ENCODE measurements around the gene PTMS.

The PTMS gene

DNA sequence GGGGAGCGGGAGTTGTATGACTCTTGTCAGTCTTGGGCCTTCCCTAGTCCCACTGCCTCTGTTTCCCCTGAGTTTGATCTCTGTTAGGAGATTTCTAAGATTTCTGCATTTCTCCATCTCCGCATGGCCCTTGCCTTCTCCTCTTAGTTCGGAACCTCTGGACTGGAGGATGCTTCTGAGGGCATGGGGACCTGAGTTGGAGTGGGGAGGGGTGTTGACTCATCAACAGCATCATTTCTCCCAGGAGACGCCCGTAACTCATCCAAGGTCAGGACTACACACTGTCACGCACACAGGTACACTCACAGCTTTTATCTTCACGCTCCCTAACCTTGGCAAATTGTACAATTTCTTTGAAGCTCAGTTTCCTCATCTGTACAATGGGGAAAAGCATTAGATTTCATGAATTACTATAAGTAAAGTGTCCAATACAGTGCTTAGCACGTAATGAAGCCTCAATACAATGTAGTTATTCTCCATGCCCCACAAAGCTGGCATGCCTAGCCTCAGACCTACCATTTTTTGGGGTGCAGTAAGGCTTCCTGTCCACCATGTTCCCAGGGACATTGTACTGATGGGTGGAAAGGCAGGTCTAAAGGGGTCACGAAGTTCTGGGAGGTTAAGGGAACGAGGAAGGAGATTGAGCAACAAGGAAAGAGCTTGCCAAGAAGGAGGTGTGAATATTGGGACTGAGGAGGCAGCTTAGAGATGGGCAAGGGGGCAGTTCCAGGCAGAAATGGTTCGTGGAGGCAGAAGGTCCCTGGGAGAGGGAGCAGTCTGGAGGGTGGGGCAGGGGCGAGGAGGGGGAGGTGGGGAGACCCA, 5.6 kb downstream of the PTMS start:
- no peak for DNase-seq (ENCODE audit: low read depth in 2 of 2)

DNA sequence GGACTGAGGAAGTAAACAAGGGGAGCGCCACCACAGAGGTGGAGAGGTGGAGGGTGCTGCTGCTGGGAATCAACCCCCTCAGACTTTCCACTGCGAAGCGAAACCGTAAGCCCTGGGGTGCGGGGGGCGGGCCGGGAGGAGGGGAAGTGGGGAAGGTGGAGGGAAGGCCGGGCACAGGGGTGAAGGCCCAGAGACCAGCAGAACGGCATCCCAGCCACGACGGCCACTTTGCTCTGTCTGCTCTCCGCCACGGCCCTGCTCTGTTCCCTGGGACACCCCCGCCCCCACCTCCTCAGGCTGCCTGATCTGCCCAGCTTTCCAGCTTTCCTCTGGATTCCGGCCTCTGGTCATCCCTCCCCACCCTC, 6.2 kb downstream of the PTMS start, which contains the start of gene LAG3:
Gene LAG3, plus strand, starts transcription at position 190 of the 365 bp plus-strand sequence. CDS start 333 bp downstream, outside the sequence.
- peak; percentile 60 to 63 for DNase-seq (ENCODE audit: low read depth in 2 of 2)

DNA sequence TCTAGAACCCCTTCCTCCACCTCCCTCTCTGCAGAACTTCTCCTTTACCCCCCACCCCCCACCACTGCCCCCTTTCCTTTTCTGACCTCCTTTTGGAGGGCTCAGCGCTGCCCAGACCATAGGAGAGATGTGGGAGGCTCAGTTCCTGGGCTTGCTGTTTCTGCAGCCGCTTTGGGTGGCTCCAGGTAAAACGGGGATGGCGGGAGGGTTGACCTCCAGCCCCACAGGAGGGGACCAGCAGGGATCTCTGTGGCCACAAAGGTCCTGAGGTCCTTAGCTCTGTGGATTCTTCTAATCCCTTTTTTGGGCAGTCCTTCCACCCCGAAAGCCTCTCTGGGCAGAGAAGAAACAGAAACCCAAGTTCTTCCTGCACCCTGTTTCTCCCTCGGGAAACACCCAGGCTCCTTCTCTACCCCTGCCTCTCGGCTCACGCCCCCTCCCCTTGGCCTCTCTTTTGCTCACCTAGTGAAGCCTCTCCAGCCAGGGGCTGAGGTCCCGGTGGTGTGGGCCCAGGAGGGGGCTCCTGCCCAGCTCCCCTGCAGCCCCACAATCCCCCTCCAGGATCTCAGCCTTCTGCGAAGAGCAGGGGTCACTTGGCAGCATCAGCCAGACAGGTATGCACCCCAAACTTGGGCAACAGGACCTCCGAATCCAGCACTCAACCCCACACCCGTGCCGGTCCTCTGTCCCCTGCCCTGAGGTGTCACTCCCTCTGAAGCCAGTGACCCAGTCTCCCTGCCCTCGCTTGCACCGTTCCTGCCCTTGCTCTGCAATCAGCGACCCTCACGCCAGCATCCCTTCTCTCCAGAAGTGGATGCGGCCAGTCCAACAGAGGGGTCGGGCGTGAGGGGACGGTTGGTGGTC, 6.8 kb downstream of the PTMS start:
- DNase-seq (ENCODE audit: low read depth in 2 of 2), result no peak

DNA sequence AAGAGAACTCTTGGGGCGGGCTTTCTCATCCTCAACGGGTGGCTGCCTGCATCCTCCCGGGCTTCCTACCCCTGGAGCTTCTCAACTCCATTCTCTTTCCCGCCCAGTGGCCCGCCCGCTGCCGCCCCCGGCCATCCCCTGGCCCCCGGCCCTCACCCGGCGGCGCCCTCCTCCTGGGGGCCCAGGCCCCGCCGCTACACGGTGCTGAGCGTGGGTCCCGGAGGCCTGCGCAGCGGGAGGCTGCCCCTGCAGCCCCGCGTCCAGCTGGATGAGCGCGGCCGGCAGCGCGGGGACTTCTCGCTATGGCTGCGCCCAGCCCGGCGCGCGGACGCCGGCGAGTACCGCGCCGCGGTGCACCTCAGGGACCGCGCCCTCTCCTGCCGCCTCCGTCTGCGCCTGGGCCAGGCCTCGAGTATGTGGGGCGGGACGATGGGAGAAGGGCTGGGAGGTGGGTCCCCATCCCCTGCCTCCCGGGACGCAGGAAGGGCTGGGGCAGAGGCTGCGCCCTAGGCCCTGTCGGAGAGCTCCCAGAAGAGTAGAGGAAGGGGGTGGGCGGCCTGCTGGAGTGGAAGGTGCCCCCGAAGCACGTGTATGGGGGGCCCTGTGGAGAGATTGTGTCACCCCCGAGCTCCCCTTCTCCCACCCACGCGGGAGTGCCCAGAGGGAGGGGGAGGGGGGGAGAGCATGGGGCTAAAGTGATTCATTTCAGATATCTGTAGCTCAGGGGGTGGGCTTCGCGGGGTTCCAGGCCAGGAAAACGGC, 7.6 kb downstream of the PTMS start:
- DNase-seq (ENCODE audit: low read depth in 2 of 2), result peak in 1 of 2 donors; percentile 43

DNA sequence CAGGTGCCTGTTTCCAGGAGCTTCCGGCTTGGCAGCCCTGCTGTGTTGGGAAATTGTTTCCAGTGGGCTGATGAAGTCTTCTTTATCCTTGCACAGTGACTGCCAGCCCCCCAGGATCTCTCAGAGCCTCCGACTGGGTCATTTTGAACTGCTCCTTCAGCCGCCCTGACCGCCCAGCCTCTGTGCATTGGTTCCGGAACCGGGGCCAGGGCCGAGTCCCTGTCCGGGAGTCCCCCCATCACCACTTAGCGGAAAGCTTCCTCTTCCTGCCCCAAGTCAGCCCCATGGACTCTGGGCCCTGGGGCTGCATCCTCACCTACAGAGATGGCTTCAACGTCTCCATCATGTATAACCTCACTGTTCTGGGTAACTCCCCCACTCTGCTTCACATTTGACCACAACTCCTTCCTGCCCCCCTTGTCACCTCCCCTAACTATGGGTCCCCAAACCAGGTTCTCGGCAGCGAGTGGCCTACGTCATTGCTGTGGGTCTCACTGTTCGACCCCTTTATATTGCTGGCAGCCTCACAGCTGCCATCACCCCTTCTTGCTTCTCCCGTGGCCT, 8.4 kb downstream of the PTMS start:
- DNase-seq (ENCODE audit: low read depth in 2 of 2), result no peak

DNA sequence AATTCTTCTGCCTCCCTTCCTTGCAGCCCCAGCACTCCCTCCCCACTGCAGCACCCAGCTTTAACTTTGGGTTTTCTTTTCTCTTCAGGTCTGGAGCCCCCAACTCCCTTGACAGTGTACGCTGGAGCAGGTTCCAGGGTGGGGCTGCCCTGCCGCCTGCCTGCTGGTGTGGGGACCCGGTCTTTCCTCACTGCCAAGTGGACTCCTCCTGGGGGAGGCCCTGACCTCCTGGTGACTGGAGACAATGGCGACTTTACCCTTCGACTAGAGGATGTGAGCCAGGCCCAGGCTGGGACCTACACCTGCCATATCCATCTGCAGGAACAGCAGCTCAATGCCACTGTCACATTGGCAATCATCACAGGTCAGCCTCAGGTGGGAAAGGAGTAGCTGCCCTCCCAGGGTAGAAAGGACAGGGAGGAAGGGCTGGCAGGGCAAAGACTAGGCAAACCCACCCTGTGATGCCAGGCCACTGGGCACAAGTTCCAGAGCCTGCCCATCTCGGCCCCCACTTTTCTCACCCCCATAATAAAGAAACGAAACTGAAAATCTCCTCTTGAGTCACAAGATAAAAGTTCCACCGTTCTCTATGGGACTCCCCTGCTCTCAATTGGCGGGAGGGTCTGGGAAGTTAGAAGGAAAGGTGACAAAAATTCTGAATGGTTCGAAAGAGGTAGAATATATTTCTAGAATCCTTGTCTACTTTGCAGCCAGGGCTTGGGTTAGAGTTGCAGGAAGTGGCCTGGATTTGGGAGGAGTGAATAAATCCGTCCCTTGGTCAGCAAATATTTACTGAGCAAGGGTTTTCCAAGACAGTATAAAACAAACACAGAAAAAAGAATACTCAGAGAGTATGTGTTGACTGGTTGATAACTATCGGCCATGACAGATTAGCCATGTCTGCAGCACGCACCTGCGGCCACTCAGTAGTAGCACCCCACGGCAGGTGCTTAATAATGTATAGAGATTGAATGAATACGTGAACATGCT, 9.3 kb downstream of the PTMS start:
- DNase-seq (ENCODE audit: low read depth in 2 of 2), result no peak

DNA sequence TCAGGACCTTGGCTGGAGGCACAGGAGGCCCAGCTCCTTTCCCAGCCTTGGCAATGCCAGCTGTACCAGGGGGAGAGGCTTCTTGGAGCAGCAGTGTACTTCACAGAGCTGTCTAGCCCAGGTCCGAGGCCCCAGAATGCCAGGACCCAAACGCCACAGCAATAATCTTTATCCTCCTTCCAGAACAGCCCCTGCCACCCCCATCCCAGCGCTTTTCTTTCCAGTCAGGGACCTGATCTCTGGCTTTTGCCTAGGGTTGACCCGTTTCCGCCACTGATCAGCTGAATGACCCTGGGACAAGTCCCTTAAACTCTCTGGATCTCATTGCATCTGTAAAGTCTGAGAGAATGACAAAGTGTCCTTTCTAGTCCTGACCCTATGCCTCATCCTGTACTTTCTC, 11.2 kb downstream of the PTMS start:
- no peak for DNase-seq (ENCODE audit: low read depth in 2 of 2)

DNA sequence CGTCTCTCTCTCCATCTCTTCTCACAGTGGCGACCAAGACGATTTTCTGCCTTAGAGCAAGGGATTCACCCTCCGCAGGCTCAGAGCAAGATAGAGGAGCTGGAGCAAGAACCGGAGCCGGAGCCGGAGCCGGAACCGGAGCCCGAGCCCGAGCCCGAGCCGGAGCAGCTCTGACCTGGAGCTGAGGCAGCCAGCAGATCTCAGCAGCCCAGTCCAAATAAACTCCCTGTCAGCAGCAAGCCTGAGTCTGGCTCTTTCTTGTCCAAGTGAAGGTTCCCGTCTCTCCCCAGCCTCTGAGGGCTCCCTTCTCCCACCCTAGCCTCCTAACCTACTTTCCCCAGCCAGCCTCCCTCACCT, 12.0 kb downstream of the PTMS start:
- no peak for DNase-seq (ENCODE audit: low read depth in 2 of 2)

DNA sequence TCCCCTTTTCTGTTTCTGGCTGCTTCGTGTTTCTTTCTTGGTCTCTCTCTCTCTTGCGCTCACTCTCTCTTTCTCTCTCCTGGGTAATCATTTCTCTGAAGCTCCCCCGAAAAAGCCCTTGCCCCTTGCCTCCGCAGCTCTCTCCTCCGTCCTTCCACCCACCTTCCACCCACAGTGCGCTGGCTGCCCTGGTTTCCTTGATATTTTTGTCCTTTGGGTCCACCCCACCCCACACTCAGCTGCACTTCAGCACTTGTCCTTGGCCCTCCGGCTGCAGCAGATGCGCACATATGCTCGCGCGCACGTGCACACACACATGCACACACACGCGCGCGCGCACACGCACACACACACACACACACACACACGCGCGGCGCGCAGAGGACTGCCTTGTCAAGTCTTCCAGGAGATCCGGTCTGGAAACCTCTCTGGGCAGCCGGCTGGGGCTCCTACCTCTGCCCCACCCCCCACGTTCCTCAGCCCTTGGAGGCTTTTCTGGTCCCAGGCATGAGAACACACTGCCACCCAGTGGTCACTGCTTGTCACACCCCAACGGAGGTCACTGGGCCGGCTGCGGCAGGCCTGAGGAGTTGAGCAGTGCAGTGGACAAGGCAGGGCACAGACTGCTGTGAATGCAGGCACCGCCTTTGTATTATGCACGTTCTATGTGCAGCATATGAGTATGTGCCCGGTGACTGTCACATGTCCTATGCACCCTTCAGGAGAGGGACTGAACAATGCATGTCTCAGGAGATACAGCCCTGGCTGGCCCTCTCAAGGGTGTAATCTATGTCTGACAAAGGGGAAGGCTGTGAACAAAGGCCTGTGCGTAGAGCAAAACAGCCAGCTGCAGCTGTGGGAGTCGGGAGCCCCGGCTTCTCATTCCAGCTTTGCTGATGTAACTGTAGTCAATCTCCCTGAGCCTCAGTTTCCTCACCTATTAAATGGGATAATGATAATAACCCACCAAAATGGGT, 12.7 kb downstream of the PTMS start:
- peak; percentile 82 to 85 for DNase-seq (ENCODE audit: low read depth in 2 of 2)

DNA sequence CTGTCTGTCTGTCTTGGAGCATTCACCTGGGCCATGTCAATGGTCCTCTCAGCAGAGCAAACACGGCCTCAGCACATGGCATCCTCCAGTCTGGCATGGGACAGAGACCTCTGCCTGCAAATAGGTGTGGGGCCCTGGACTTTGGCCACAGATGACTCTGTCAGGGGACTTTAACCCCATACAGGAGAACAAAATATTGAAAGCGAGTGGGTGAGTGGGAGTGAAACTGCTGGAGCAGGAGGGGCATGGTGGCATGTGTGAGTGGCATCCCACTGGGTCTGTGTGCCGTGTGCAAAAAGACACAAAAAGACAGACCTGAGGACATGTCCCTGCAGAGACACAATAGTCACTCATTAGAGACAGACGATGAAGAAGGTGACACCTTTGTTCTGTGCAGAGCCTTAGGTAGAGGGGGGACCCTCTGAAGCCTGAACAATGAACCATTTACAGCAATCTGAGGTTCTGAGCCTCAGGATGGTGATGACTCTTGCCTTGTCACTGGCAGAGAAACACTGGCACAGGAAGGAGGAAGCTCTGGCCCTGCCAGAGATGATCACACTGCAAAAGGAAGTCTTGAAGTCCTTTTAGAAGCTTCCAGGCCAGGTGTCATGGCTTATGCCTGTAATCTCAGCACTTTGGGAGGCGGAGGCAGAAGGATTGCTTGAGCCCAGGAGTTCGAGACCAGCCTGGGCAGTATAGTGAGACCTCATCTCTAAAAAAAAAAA, 13.7 kb downstream of the PTMS start:
- DNase-seq (ENCODE audit: low read depth in 2 of 2), result no peak

DNA sequence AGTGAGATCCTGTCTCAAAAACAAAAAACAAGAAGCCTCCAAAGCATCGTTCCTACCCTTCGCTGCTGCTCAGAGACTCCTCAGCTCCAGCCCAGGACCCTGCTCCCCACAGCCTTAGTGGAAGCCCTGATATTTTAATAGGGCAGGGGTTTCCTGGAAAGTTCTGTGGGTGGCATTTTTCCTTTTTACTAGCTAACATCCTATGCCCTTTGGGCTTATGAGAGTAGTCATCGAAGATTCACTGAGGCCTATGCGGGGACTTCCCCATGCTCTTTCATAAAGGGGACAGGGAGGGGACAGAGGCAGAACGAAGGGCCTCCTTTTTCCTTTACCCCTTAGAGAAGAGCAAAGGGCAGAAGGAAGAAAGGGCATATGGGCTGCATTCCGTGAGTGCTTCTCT, 14.4 kb downstream of the PTMS start:
- DNase-seq (ENCODE audit: low read depth in 2 of 2), result no peak

DNA sequence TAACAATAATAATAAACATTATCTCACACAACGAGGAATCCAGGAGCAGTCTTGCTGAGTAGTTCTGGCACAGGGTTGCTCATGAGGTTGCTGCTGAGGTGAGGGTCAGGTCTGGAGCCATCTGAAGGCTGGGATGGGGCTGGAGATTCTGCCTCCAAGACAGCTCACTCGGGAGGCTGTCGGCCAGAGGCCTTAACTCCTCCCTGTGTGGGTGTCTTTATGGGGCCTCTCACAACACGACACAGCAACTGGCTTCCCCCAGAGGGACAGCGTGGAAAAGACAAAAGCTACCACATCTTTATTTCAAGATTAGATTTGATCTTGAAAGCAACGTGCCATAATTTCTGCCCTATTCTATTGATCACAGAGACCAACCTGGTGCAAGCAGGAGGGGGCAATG, 16.0 kb downstream of the PTMS start:
- DNase-seq (ENCODE audit: low read depth in 2 of 2), result no peak

DNA sequence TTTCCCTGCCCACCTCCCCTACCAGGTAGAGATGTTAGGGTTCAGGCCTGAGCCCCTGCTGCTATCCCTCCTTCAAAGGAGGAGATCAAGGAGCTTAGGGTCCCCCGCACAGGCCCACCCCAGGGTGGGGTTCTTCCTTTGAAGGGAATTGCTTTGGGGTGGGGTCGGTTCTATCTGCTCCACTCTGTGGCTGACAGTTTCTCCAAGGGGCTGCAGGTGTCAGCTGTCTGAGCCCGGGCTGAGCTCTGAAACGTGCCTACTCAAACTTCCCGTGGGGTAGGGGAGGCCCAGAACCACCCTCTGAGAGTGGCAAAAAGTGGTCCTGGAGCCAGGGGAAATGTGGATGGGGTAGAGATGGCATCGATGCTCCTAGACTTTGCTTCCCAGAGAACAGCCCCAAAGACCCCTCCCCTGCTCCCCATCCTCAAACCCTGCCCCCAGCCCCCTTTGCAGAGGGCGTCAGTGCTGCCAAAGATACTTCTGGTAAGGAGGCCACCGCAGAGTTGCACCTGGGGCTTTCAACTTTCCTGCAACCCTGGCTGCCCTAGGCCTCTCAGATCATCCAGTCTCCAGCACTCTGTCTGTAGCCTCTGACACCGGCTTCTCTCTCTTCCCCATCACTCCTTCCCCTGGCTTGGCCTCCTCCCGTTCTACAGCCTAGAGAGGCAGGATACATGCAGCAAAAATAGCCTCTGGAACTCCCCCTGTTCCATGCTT, 16.8 kb downstream of the PTMS start:
- no peak for DNase-seq (ENCODE audit: low read depth in 2 of 2)

DNA sequence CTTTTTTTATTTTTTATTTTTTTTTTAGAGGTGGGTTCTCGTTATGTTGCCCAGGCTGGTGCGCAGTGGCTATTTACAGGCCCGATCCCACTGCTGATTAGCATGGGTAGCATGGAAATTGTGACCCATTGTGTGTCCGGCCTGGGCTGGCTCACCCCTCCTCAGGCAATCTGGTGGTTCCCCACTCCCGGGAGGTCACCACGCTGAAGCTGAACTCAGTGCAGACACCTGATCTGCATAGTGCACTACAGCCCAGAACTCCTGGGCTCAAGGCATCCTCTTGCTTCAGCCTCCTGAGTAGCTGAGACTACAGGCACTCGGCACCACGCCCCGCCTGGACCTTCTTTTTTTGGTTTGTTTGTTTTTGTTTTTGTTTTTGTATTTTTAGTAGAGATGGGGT, 17.7 kb downstream of the PTMS start:
- DNase-seq (ENCODE audit: low read depth in 2 of 2), result no peak

DNA sequence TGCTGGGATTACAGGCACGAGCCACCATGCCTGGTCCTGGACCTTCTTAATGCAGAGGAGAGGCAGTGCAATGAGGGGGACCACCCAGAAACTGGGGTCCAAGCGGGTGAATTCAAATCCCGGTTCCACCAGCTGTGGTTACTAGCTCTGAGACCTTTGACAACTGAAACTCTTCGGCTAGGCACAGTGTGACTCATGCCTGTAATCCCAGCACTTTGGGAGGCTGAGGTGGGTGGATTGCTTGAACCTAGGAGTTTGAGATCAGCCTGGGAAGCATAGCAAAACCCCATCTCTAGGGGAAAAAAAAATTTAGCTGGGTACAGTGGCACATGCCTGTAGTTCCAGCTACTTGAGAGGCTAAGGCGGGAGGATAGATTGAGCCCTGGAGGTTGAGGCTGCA, 18.1 kb downstream of the PTMS start:
- DNase-seq (ENCODE audit: low read depth in 2 of 2), result no peak

DNA sequence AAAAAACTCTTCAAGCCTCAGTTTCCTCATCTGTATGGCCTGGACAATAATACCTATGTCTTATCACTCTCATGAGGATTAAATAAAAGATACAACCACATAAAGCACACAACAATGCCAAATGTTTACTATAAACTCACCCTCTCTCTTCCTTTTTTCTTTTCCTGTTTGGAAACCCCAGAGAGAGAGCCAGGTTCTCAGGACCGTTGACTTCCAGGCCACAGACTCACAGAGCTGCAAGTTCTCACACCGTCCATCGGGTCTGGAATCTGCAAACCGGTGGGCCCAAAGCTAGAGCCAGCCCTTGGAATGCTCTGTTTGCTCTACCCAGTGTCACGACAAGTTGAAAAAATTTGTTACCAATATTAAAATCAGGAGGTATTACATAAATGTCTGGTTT, 18.6 kb downstream of the PTMS start:
- no peak for DNase-seq (ENCODE audit: low read depth in 2 of 2)

DNA sequence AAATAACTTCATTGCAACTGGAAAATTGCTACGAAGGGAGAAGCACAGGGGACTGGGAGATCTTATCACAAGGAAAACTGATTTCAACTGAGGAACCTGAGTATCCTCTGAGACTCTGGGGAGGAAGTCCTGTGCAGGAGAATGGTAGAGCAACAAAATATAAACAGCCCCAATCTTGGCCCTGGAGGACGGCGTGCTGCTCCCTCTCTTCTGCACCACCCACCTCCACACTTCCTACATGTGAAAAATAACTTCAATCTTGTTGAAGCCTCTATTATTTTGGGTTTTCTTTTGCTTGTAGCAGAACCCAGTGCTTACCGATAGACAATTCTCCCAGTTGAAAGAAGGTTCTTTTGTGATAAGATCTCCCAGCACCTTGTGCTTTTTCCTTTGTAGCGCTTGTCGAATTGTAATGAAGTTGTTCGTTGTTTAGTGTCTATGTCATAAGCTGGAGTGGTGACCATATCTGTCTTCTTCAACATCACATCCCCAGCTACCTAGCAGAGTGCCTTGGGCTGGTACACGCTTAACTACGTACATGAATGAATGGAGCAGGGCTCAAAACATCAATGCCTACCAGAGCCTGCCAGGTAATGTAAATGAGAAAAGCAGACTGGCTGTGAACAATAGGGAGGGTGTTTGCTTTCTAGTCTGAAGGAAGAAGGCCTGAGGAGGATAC, 20.4 kb downstream of the PTMS start:
- DNase-seq (ENCODE audit: low read depth in 2 of 2), result no peak

DNA sequence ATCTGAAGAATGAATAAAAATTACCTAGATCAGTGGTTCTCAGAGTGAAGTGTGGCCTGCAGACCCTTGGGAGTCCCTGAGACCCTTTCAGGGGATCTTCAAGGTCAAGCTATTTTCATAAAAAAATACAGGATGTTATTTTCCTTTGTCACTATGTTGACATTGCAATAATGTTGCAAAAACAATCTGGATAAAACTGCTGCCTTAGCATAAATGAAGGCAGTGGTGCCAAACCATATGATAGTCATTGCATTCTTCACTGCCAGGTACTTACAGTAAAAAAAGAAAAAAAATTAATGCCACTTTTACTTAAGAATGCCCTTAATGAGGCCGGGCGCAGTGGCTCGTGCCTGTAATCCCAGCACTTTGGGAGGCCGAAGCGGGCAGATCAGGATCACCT, 21.1 kb downstream of the PTMS start:
- no peak for DNase-seq (ENCODE audit: low read depth in 2 of 2)

Measured in stimulated activated CD4-positive, alpha-beta T cell treated with anti-CD3 and anti-CD28 coated beads, Interleukin-1b, Interleukin-23, amount 100 ng/mL, for 4 hours (primary cell).